IMR-90 (cell line): Measurements from ENCODE around the gene FAM78B. TPM values are rescaled to one million over a fixed set of nuclear protein-coding genes. Genes with fewer than 3 reads are reported as not detected.

Experiments used
- ATAC-seq: fragments of 200-7000 bp; cut with Tn5 transposase; 2 replicates; pipeline ENCODE4 v1.9.1; 2020; ENCODE audit warnings: low read depth, mild to moderate bottlenecking, moderate library complexity
- BruUV-seq: library from RNA; stranded (reverse); fragments of 400-500 nt; replicated peaks from 2 replicates; lab custom pipeline; 2021; lab: Mats Ljungman, UMichigan
- CTCF ChIA-PET: fragments of 300-600 bp; formaldehyde crosslinking; extraction: SDS; loops from one replicate; lab custom pipeline; 2021; ENCODE audit warnings: antibody characterized with exemption; lab: Yijun Ruan, JAX
- POLR2A ChIA-PET: fragments of 300-600 bp; sonication (Branson Sonifier 250); formaldehyde crosslinking; loops from one replicate; lab custom pipeline; 2022; ENCODE audit warnings: antibody characterized with exemption; ENCODE audit not compliant: unreplicated experiment; lab: Charles Lee
- DNase-seq: peaks from one replicate; pipeline ENCODE4 v3.0.0; 2013
- H2AFZ ChIP-seq: replicated peaks from 2 replicates; pipeline ENCODE3; 2013; ENCODE audit warnings: low read length, mild to moderate bottlenecking; ENCODE audit not compliant: poor library complexity
- H2AK5ac ChIP-seq: 2 replicates; pipeline ENCODE4 v1.6.1; 2013; ENCODE audit warnings: low read depth, low read length, inconsistent platforms
- H2AK9ac ChIP-seq: replicated peaks from 2 replicates; pipeline ENCODE3; 2013; ENCODE audit warnings: mild to moderate bottlenecking, low read depth, low read length, moderate library complexity; ENCODE audit not compliant: poor library complexity
- H2BK120ac ChIP-seq: 2 replicates; pipeline ENCODE4 v1.6.1; 2013; ENCODE audit warnings: low read depth, low read length, inconsistent platforms
- H2BK15ac ChIP-seq: 3 replicates; pipeline ENCODE4 v1.6.1; 2013; ENCODE audit warnings: low read depth, low read length, inconsistent platforms
- H2BK20ac ChIP-seq: 2 replicates; pipeline ENCODE4 v1.6.1; 2013; ENCODE audit warnings: low read depth, mild to moderate bottlenecking, inconsistent platforms, low read length, moderate library complexity
- H2BK5ac ChIP-seq: 2 replicates; pipeline ENCODE4 v1.6.1; 2013; ENCODE audit warnings: mild to moderate bottlenecking, low read depth, low read length, inconsistent platforms; ENCODE audit not compliant: poor library complexity, severe bottlenecking
- H3K14ac ChIP-seq: replicated peaks from 2 replicates; pipeline ENCODE4 v1.6.1; 2013; ENCODE audit warnings: low read depth, low read length, inconsistent platforms
- H3K18ac ChIP-seq: 2 replicates; pipeline ENCODE4 v1.6.1; 2013; ENCODE audit warnings: low read depth, low read length, control low read depth
- H3K23ac ChIP-seq: 2 replicates; pipeline ENCODE4 v1.6.1; 2013; ENCODE audit warnings: low read depth, low read length, inconsistent platforms
- H3K27ac ChIP-seq: 2 replicates; pipeline ENCODE4 v1.5.1; 2013; ENCODE audit warnings: mild to moderate bottlenecking, control low read depth, low read length; ENCODE audit not compliant: insufficient read depth
- H3K27me3 ChIP-seq: 2 replicates; pipeline ENCODE4 v1.6.1; 2013; ENCODE audit warnings: low read length; ENCODE audit not compliant: control insufficient read depth, insufficient read depth
- H3K36me3 ChIP-seq: 2 replicates; pipeline ENCODE4 v1.6.1; 2013; ENCODE audit warnings: low read length, mixed read lengths; ENCODE audit not compliant: control insufficient read depth, insufficient read depth
- H3K4ac ChIP-seq: 2 replicates; pipeline ENCODE4 v1.6.1; 2013; ENCODE audit warnings: low read depth, low read length, inconsistent platforms
- H3K4me1 ChIP-seq: 2 replicates; pipeline ENCODE4 v1.6.1; 2013; ENCODE audit warnings: low read length, mixed read lengths; ENCODE audit not compliant: control insufficient read depth, insufficient read depth
- H3K4me2 ChIP-seq: 2 replicates; pipeline ENCODE4 v1.6.1; 2013; ENCODE audit warnings: low read depth, mild to moderate bottlenecking, control low read depth, low read length, moderate library complexity
- H3K4me3 ChIP-seq: 2 replicates; pipeline ENCODE4 v1.5.1; 2013; ENCODE audit warnings: low read depth, mild to moderate bottlenecking, control low read depth, low read length, moderate library complexity; ENCODE audit not compliant: insufficient read depth
- H3K56ac ChIP-seq: 2 replicates; pipeline ENCODE4 v1.6.1; 2013; ENCODE audit warnings: low read length, inconsistent platforms; ENCODE audit not compliant: insufficient read depth; ENCODE audit errors: extremely low read depth
- H3K79me1 ChIP-seq, 2 experiments: 2 replicates each; pipeline ENCODE4 v1.6.1; 2013; ENCODE audit warnings: low read length in 2 of 2, inconsistent platforms in 1 of 2, low read depth in 1 of 2
- H3K9ac ChIP-seq: 2 replicates; pipeline ENCODE4 v1.6.1; 2013; ENCODE audit warnings: low read depth, low read length, control low read depth
- H3K9me1 ChIP-seq: 2 replicates; pipeline ENCODE4 v1.6.1; 2013; ENCODE audit warnings: low read length, inconsistent platforms; ENCODE audit not compliant: insufficient read depth
- H3K9me3 ChIP-seq: 2 replicates; pipeline ENCODE4 v1.6.1; 2013; ENCODE audit warnings: low read length; ENCODE audit not compliant: control insufficient read depth, insufficient read depth
- H4K20me1 ChIP-seq: 2 replicates; pipeline ENCODE4 v1.6.1; 2013; ENCODE audit warnings: low read length, inconsistent platforms; ENCODE audit not compliant: insufficient read depth
- H4K5ac ChIP-seq: 2 replicates; pipeline ENCODE4 v1.6.1; 2013; ENCODE audit warnings: mild to moderate bottlenecking, low read depth, low read length, control low read depth
- H4K8ac ChIP-seq, 2 experiments: 2 replicates each; pipeline ENCODE4 v1.6.1; 2013; ENCODE audit warnings: low read depth in 2 of 2, low read length in 2 of 2, control low read depth in 1 of 2, inconsistent platforms in 1 of 2
- H4K91ac ChIP-seq: 2 replicates; pipeline ENCODE4 v1.6.1; 2013; ENCODE audit warnings: low read depth, low read length, inconsistent platforms; ENCODE audit not compliant: insufficient read depth
- BHLHE40 ChIP-seq: fragments of 150-350 bp; IDR thresholded peaks from 2 replicates; pipeline ENCODE4 v1.6.1; 2016; ENCODE audit warnings: mild to moderate bottlenecking, low read depth, low read length
- CEBPB ChIP-seq: IDR thresholded peaks from 2 replicates; pipeline ENCODE4 v1.6.1; 2012; ENCODE audit warnings: low read depth, low read length, improper control_type of control experiment
- CHD1 ChIP-seq: IDR thresholded peaks from 2 replicates; pipeline ENCODE4 v1.6.1; 2012; ENCODE audit warnings: low read depth, low read length, improper control_type of control experiment
- CTCF ChIP-seq: conservative IDR thresholded peaks from 2 replicates; pipeline ENCODE4 v1.5.1; 2012; ENCODE audit warnings: mild to moderate bottlenecking, low read depth, low read length, improper control_type of control experiment
- FOS ChIP-seq: fragments of 150-350 bp; IDR thresholded peaks from 2 replicates; pipeline ENCODE4 v1.6.1; 2016; ENCODE audit warnings: low read depth, low read length
- MAFK ChIP-seq: IDR thresholded peaks from 2 replicates; pipeline ENCODE4 v1.6.1; 2012; ENCODE audit warnings: low read depth, low read length, improper control_type of control experiment
- MAZ ChIP-seq: IDR thresholded peaks from 2 replicates; pipeline ENCODE4 v1.6.1; 2012; ENCODE audit warnings: low read depth, mild to moderate bottlenecking, low read length, improper control_type of control experiment, moderate library complexity, borderline replicate concordance
- MXI1 ChIP-seq: IDR thresholded peaks from 2 replicates; pipeline ENCODE4 v1.6.1; 2012; ENCODE audit warnings: low read depth, mild to moderate bottlenecking, low read length, moderate library complexity, borderline replicate concordance
- NFE2L2 ChIP-seq: fragments of 150-350 bp; IDR thresholded peaks from 2 replicates; pipeline ENCODE4 v1.6.1; 2016; ENCODE audit warnings: low read depth, mild to moderate bottlenecking, low read length
- RAD21 ChIP-seq: IDR thresholded peaks from 2 replicates; pipeline ENCODE4 v1.6.1; 2012; ENCODE audit warnings: low read length, improper control_type of control experiment
- RCOR1 ChIP-seq: IDR thresholded peaks from 2 replicates; pipeline ENCODE4 v1.6.1; 2012; ENCODE audit warnings: mild to moderate bottlenecking, low read length, improper control_type of control experiment; ENCODE audit not compliant: insufficient replicate concordance
- RFX5 ChIP-seq: IDR thresholded peaks from 2 replicates; pipeline ENCODE4 v1.8.0; 2012; ENCODE audit warnings: low read depth, mild to moderate bottlenecking, low read length, moderate library complexity
- SMC3 ChIP-seq: fragments of 150-350 bp; IDR thresholded peaks from 2 replicates; pipeline ENCODE4 v1.6.1; 2016; ENCODE audit warnings: low read depth, mild to moderate bottlenecking, antibody characterized with exemption, low read length, moderate library complexity
- USF2 ChIP-seq: fragments of 150-350 bp; IDR thresholded peaks from 2 replicates; pipeline ENCODE4 v1.6.1; 2017; ENCODE audit warnings: mild to moderate bottlenecking, antibody characterized with exemption, low read length, low read depth
- WGBS, 2 experiments: methylation state at CpG; one replicate each; pipeline versions ENCODE4 v1.1.5 to v1.1.7; 2013; ENCODE audit warnings: missing lambda C conversion rate in 2 of 2; ENCODE audit not compliant: insufficient read length in 1 of 2; ENCODE audit errors: extremely low coverage in 2 of 2; 5-methylcytosine and 5-hydroxymethylcytosine counted together
- dilution Hi-C: fragments of 300-500 bp; cut with HindIII; formaldehyde crosslinking; loops from one replicate; pipeline ENCODE4 v1.14.3; 2018; ENCODE audit warnings: low sequenced_read_pairs; ENCODE audit not compliant: unreplicated experiment
- in situ Hi-C: fragments of 300-500 bp; cut with MboI; formaldehyde crosslinking; loops from 3 replicates; pipeline ENCODE4 v1.14.3; 2019; ENCODE audit warnings: low sequenced_read_pairs, inconsistent platforms, mixed read lengths
- intact Hi-C: fragments of 100-400 bp; cut with micrococcal nuclease; formaldehyde crosslinking; loops from 2 replicates; pipeline ENCODE4 v1.10.0; 2022
- polyA plus RNA-seq, 3 experiments: library from polyadenylated mRNA; depleted of rRNA; stranded (reverse); fragments of >200 nt; gene quantifications; 2 replicates each; pipeline ENCODE4 v1.2.3, GENCODE V29; 2012; ENCODE audit warnings: low replicate concordance in 1 of 3
- total RNA-seq: library from RNA; depleted of rRNA; stranded (reverse); fragments of >200 nt; gene quantifications from 2 replicates; pipeline ENCODE4 v1.2.3, GENCODE V29; 2012

Gene FAM78B
- total and polyA plus RNA-seq, 2 of the 4 experiments (the other 2 are of a cell fraction): under 0.01 to 0.12 TPM

DNA sequence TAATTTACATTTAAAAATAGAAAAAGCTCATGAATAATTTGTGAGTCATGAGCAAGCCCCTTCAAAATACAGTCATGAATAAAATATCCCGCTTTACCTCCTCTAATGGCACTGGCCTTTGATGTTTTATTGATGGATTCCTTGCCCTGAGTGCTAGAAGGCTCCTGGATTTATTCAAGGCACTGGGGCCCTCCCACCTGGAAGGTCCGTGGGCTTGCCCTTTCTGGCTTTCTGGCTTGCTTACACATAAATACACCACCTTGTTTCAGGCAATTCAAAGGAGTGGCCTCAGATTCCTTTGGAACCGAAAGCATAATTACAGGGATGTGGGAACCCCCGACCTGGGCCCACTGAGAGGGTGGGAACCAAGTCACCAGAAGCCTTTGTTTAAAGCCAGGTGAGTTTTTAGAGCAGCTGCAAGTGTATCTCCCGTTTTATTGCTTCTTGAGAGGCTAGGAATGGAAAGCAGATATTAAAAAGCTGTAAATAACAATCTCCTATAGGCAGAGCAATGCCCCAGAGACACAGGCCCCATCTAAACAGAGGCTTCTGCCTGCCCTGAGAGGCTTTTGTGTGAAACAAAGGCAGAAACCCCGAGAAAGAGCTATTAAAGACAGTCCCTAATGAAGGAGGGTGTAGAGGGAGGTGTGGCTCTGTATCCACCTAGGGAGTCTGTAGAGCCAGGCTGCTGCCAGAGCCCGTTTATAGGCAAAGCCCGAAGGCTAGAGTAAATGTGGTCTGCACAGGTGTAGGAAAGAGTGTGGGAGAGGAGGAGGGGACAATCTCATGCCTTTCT, 126.4 kb downstream of the FAM78B start:
- Histone ChIP-seq H3K4ac (no peak overlapping the region), H4K91ac (no peak overlapping the region), H3K9me3 (no peaks in the 10 kb centered on the region; the same call in 1 of the 2 replicates), H2AK9ac (no peak overlapping the region), H3K9ac (no peak overlapping the region), H3K14ac (no peak overlapping the region), H3K23ac (no peak overlapping the region), H3K9me1 (no peaks in the 10 kb centered on the region), H4K20me1 (no peaks in the 10 kb centered on the region), H2BK120ac (no peak overlapping the region), H2AFZ (no peak overlapping the region), H3K18ac (no peak overlapping the region), H3K4me3 (no peak overlapping the region), H3K4me1 (no peaks in the 10 kb centered on the region), H2BK20ac (no peak overlapping the region), H3K56ac (no peak overlapping the region), H3K27me3 (no peaks in the 10 kb centered on the region), H2AK5ac (no peak overlapping the region), H3K27ac (no peak overlapping the region), H4K5ac (no peak overlapping the region), H2BK15ac (no peak overlapping the region), H4K8ac (no peak overlapping the region), H2BK5ac (no peak overlapping the region), H3K79me1 (no peaks in the 10 kb centered on the region), H3K36me3 (no peaks in the 10 kb centered on the region), H3K4me2 (no peak overlapping the region)
- ATAC-seq (no peak), DNase-seq (no peak)
- POLR2A ChIA-PET: no interaction called here
- TF ChIP-seq USF2: no peak
- TF ChIP-seq SMC3: no peak
- no peak for TF ChIP-seq MXI1
- no peak for TF ChIP-seq BHLHE40
- no peak for TF ChIP-seq MAZ
- no peak for TF ChIP-seq MAFK
- TF ChIP-seq FOS: no peak
- TF ChIP-seq RAD21: no peak
- TF ChIP-seq CTCF: no peak
- TF ChIP-seq RFX5: no peak
- no peak for TF ChIP-seq CEBPB
- TF ChIP-seq NFE2L2: no peak
- no peak for TF ChIP-seq RCOR1
- TF ChIP-seq CHD1: no peak
- in situ Hi-C loops (no loop called here), dilution Hi-C loops (no loop called here), intact Hi-C loops (no loop called here)
- CTCF ChIA-PET: no interaction called here
- no TSS peak for BruUV-seq
- WGBS, 2 experiments: no CpG with 5 or more reads among the region's 8 CpGs
